ENCODE measurements around the gene FGF18.
"Not testable (repeated sequence)": the region's sequence is repeated elsewhere in the genome, so short reads cannot be mapped to it uniquely, and the experiment has no call there.

Gene FGF18

GRCh38 chr5:171401167-171401947 is 18.1 kb upstream of the FGF18 start:
- DNase-seq = no peak

DNA sequence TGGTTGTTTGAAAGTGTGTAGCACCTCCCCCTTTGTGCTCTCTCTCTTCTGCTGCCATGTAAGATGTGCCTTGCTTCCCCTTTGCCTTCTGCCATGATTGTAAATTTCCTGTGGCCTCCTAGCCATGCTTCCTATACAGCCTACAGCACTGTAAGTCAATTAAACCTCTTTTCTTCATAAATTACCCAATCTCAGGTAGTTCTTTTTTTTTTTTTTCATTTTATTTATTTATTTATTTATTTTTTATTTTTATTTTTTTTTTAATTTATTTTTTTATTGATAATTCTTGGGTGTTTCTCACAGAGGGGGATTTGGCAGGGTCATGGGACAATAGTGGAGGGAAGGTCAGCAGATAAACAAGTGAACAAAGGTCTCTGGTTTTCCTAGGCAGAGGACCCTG is 16.7 kb upstream of the FGF18 start:
- DNase-seq = not testable (repeated sequence)

DNA sequence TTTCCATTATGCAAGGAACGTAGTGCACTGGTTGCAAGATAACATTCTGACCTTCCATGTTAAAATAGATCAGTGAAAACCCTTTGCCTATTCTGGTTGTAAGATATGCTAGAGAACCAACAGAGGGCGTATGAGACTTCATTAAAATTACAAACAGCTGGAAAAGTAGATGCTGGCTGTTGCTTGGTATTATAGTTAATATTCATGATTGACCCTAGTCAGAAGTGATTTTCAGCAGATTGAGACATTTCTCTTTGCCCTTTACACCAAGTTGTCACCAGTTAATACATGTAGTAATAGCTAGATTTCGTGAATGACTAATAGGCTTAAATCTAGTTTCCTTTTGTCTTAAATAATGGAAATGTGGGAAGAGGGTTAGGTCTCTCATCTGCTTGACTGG is 13.8 kb upstream of the FGF18 start:
- no peak for DNase-seq

DNA sequence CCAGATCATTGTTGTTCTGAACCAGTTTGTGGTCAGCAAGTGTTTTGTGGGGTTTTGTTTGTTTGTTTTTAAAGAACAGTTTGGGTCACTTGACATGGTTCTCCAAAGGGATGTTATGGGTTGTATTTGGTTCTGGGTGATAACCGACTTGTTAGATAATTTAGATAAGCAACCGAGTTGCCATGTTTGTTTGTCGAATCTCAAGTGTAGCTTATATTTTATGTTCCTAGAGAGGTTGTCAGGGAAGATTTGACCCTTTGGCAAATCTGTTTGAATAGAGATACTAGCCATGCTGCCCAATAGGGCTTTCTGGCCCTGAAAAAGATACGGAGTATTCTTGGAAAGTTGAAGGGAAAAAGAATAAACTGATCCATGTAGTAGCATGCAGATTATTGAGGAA is 12.2 kb upstream of the FGF18 start:
- no peak for DNase-seq

DNA sequence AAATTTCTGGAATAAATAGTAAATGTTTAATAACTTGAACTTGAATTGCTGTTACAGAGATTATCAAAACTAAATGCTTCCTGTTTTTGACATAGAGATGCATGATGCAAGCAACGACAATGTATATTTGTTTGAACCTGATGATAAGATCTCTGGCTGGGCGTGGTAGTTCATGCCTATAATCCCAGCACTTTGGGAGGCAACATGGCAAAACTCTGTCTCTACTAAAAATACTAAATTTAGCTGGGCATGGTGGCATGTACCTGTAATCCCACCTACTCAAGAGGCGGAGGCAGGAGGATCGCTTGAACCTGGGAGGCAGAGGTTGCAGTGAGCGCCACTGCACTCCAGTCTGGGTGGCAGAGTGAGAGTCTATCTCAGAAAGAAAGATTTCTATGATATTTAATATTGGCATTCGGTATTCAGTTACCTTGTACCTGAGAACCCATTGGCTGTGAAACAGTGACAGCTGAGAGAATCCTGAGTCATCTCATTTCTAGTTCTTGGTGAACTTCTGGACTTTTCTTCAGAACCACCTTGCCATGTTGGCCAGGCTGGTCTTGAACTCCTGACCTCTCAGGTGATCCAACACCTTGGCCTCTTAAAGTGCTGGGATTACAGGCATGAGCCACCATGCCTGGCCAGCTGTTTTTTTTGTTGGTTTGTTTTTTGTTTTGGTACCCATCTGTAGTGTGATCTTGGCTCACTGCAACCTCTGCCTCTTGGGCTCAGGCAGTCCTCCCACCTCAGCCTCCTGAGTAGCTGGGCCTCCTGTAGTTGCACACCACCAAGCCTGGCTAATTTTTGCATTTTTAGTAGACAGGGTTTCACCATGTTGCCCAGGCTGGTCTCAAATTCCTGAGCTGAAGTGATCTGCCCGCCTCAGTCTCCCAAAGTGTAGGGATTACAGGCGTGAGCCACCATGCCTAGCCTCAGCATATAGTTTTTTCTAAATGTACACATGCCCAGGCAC is 10.0 kb upstream of the FGF18 start:
- DNase-seq = no peak

- DNase-seq = no peak
These were observed 9.3 kb upstream of the FGF18 start for GRCh38 chr5:171410181-171410580.

DNA sequence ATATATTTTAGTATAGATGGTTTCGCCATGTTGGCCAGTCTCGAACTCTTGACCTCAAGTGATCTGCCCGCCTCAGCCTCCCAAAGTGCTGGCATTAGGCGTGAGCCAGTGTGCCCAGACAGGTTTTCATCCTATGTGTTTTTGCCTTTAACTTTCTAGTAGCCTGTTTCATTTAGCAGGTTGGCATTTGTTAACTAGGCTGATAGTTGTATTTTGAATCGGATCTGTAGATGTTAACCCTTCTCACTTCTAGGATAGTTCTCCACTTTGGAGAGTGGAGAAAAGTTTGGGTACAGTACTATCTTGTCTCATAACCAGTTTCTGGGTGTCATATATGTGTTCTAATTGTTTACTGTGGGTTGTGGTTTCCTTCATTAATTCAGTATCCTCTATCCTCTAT is 7.3 kb upstream of the FGF18 start:
- DNase-seq = no peak

DNA sequence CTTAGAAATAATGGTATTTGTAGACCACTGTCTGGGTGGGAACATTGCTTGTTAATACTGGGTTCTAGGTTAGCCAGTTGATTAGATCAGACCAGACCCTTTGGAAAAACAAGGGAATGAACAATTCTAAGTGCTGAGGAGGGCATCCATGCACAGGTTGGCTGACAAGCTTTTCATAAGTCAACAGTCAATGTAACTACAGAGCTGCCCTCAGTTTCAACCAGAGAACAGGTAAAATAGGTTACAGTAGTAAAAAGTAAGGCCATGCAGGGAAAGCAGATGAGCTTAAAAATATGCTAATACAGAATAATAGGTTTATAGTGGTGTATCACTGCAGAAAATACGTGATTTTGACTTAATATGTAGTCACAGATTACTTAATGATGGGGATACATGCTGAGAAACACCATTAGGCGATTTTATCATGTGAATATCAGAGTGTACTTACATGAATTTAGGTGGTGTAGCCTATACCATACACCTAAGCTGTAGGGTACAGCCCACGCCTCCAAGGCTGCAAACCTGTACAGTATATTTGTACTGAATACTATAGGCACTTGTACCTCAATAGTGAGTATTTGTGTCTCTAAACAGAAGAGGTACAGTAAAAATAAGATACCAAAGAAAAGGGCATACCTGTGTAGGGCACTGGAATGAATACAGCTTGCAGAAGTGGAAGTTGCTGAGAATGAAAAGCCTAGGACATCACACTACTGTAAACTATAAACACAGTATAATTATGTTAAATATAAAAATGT is 6.1 kb upstream of the FGF18 start:
- no peak for DNase-seq

- DNase-seq = not testable (repeated sequence)
These were observed 5.5 kb upstream of the FGF18 start for GRCh38 chr5:171413993-171414392.

GRCh38 chr5:171415115-171415730 is 4.2 kb upstream of the FGF18 start:
- DNase-seq = no peak

DNA sequence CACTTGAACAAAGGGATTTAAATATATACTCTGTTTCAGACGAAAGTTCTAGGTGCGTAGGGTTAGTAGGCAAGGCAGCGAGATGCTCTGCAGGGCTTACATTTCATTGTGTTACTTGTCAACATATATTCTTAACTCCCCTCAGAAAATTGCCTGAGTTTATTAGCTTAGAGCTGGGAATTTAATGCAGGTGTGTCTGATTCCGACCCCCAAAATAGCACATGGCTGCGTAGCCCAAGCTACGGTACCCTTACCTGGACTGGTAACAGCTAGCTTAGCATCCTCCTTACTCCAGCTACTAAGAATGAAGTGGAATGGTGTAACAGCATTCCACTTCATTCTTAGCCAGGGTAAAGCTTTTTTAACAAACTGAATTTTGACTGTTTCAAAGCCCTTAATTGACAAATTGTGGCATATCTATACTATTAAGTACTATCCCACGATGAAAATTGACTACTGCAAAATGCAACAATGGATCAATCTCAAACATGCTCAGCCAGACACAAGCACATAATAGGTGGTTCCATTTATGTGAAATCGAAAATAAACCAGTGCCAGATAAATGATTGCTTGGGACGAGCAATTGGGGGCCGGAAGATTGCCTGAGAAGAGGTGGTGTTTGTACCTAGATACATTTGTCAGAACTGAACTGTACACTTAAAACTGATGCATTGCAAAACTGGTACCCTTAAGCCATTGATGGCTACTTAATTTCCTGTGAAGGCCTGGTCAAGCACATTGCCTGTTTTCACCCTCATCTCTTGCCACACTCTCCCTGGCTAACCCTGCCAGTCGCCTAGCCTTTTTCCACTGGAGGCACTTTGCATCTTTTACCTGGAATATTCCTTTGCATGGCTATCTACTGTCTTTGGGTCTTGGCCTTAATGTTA is 3.0 kb upstream of the FGF18 start:
- no peak for DNase-seq

GRCh38 chr5:171418316-171418981 is 998 bp upstream of the FGF18 start:
- peak; percentile 71 for DNase-seq

GRCh38 chr5:171419688-171420430 is 412 bp downstream of the FGF18 start:
- peak; percentile 28 for DNase-seq

DNA sequence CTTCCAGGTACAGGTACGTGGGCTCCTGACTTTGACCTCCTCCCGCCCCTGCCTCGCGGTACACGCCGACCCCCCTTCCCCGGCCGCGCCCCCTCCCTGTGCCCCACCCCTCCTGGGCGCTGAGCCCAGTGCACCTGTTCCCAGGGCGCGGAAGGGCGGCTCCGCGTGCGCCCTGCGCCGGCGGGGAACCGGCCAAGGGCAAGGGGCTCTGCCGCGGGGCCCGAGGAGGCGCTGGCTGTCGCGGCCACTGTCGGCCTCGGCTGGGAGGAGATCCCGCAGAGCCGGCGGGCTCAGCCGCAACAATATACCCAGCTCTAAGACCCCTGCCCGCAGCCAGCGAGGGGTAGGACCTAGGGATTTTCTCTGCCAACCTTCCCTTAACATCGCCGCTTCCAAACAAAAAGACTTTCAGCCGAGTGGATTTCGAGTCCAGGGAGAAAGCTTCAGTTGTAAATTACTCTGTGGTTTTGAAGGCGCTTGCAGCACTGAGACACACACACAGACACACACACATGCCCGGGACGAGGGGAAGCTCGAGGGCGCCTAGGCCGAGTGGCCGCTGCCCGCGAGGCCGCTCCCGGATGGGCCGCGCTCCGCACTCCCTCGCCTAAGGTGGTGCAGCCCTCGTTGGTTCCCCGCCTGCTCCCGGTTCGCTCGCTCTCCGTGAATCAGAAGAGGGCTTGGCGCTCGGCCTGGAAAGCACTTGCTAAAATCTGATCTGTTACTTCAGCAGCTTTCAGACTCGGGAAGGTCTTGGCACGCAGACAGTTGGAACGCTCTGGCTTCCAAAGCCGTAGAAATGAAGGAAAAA is 1.2 kb downstream of the FGF18 start:
- DNase-seq = no peak

DNA sequence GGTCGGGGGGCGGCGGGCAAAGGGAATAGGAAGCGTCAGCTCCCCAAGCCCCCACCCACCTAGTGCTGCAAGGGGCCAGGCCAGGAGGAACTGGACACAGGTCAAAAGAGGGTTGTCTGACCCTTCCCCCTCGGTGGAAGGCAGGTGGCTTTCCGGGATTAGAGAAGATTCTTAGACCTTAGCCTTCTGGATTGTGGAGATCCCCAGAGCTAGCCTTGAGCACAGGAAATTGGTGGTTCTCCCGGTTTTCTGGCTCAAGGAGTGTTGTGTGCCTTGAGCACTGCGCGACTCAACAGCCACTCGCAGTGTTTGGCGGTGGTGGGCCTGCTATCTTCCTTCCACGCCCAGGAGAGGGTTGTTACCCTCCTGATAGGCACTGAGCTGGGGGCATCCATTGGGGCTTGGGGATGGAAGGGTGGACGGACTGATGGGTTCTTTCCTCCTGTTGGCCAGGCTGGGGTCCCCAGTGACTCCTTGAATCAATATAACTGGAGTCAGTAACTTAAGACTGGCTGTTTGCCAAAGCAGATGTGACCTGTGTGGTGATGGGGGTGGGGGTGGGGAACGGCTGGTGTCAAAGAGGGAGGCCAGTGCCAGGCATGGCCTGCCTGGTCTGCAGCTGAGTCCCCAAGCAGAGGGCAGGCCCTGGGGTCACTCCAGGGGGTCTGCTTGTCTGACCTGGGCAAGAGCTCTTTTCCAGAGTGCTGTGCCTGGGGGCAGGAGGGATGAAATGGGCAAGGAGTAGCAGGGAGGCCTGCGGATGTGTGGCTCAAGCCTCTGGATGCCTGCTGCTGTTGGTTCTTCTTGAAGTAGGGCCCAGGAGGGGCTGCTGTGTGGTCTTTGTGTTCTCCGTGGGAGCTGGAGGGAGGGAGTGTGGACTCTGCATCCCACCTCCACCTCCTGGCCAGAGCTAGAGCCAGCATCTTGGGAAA is 2.1 kb downstream of the FGF18 start:
- DNase-seq = no peak

DNA sequence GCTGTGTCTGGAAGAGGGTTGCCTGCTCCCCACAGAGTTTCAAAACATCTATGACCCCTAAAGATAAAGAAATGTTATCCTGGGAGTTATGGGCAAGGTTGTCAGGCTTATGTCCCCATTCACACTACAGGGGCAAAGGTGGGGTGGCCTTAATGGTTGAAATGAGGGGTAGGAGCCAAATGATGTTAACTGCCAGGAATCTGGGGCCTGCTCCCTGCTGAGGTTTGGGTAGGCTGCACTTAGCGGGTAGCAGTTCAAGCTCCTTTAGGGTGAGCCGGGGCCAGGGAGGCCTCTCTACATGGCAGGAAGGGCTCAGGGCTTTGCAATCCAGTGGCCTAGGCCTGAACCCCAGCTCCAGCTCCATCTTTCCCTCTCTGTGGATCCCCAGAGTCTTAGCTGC is 3.0 kb downstream of the FGF18 start:
- DNase-seq = no peak

DNA sequence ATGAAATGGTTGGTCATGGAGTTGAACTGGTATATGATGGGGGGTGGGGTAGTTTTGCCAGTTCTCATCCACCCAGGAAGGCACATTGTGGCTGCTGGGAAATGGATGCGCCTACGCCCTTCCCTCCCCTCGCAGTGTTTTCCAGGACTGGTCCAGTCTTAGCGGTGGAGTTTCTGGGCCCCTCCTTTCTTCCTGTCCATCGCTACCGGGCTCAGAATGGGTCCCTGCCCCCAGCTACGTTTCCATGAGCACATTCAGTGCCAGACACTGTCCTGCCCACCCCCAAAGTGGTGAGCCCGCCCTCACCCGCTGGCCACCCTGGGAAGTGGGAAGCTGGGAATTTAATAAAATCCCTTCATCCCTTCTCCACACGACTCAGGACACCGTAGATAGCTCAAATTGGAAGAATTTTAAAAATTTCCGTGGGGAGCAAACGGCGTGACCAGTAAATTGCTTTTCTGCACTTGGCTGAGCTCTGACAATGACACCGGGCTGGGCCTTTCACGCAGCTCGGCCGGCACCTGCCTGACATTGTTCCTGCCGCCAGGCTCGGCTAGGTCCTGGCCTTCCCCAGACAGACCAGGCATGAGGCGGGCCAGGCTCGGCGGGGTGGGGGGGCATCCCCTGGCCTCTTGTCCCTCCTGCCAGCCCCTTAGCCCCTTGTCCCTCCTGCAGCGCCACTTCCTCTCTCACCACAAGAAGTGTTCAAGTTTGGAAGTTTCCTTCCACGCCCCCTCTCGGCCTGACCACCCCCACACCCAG is 3.6 kb downstream of the FGF18 start:
- no peak for DNase-seq

DNA sequence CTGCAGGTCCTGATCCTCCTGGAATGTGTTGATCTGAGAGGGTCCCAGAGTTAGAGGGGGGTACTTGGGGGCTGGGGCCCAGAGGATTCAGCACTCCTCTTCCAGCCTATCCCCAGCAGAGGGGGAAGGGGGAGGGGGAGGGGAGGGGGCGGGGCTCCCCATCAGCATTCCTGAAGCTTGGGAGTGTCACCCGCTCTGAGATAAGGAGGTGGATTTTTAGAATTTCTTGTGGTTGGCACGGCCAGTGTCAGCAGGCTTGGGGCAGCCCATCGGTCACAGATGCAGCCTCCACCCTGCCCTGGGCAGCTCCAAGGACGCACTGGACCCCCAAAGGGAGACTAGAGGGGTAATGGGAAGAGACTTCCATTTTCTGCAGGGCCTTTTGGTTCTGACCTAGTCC is 5.3 kb downstream of the FGF18 start:
- DNase-seq = no peak
